ENCODE data around the gene ADGRB2.

Gene ADGRB2

GRCh38 chr1:31751822-31752241 is 12.3 kb downstream of the ADGRB2 start:
- no peak for TF ChIP-seq CTCF (IDR thresholded peaks at IDR 0.05)
- no peak overlapping the region for H3K27ac ChIP-seq
- no peak overlapping the region for H3K4me3 ChIP-seq
- DNase-seq (ENCODE audit: low spot score), result no peak

- no peak overlapping the region for H3K27ac ChIP-seq
- no peak overlapping the region for H3K4me3 ChIP-seq
- no peak for DNase-seq (ENCODE audit: low spot score)
- no peak for TF ChIP-seq CTCF (IDR thresholded peaks at IDR 0.05)
Measured at GRCh38 chr1:31750858-31751510, 13.2 kb downstream of the ADGRB2 start.

- no peak for DNase-seq (ENCODE audit: low spot score)
- H3K27ac ChIP-seq, result no peak overlapping the region
- TF ChIP-seq CTCF (IDR thresholded peaks at IDR 0.05), result no peak
- H3K4me3 ChIP-seq, result no peak overlapping the region
Measured at GRCh38 chr1:31749785-31750735, 14.1 kb downstream of the ADGRB2 start.

- no peak overlapping the region for H3K4me3 ChIP-seq
- no peak overlapping the region for H3K27ac ChIP-seq
- DNase-seq (ENCODE audit: low spot score), result no peak
- no peak for TF ChIP-seq CTCF (IDR thresholded peaks at IDR 0.05)
Measured at GRCh38 chr1:31748365-31748764, 15.8 kb downstream of the ADGRB2 start.

- no peak overlapping the region for H3K27ac ChIP-seq
- TF ChIP-seq CTCF (IDR thresholded peaks at IDR 0.05), result no peak
- DNase-seq (ENCODE audit: low spot score), result no peak
- H3K4me3 ChIP-seq, result no peak overlapping the region
Measured at GRCh38 chr1:31747304-31747703, 16.8 kb downstream of the ADGRB2 start.

GRCh38 chr1:31746687-31747086 is 17.5 kb downstream of the ADGRB2 start:
- H3K27ac ChIP-seq, result no peak overlapping the region
- H3K4me3 ChIP-seq, result no peak overlapping the region
- no peak for DNase-seq (ENCODE audit: low spot score)

More at GRCh38 chr1:31746687-31747086, 17.5 kb downstream of the ADGRB2 start:
- no peak for TF ChIP-seq CTCF (IDR thresholded peaks at IDR 0.05)
